IMR-90 (cell line): ENCODE data around the gene IZUMO2. TPM values are rescaled to one million over a fixed set of nuclear protein-coding genes. Genes with fewer than 3 reads are reported as not detected.
"Not testable (repeated sequence)": the region's sequence is repeated elsewhere in the genome, so short reads cannot be mapped to it uniquely, and the experiment has no call there.

Experiments used
- ATAC-seq: fragments of 200-7000 bp; cut with Tn5 transposase; 2 replicates; pipeline ENCODE4 v1.9.1; 2020; ENCODE audit warnings: low read depth, mild to moderate bottlenecking, moderate library complexity
- BruUV-seq: library from RNA; stranded (reverse); fragments of 400-500 nt; replicated peaks from 2 replicates; lab custom pipeline; 2021; lab: Mats Ljungman, UMichigan
- CTCF ChIA-PET: fragments of 300-600 bp; formaldehyde crosslinking; extraction: SDS; loops from one replicate; lab custom pipeline; 2021; ENCODE audit warnings: antibody characterized with exemption; lab: Yijun Ruan, JAX
- POLR2A ChIA-PET: fragments of 300-600 bp; sonication (Branson Sonifier 250); formaldehyde crosslinking; loops from one replicate; lab custom pipeline; 2022; ENCODE audit warnings: antibody characterized with exemption; ENCODE audit not compliant: unreplicated experiment; lab: Charles Lee
- DNase-seq: peaks from one replicate; pipeline ENCODE4 v3.0.0; 2013
- H2AFZ ChIP-seq: replicated peaks from 2 replicates; pipeline ENCODE3; 2013; ENCODE audit warnings: low read length, mild to moderate bottlenecking; ENCODE audit not compliant: poor library complexity
- H2AK5ac ChIP-seq: 2 replicates; pipeline ENCODE4 v1.6.1; 2013; ENCODE audit warnings: low read depth, low read length, inconsistent platforms
- H2AK9ac ChIP-seq: replicated peaks from 2 replicates; pipeline ENCODE3; 2013; ENCODE audit warnings: mild to moderate bottlenecking, low read depth, low read length, moderate library complexity; ENCODE audit not compliant: poor library complexity
- H2BK120ac ChIP-seq: 2 replicates; pipeline ENCODE4 v1.6.1; 2013; ENCODE audit warnings: low read depth, low read length, inconsistent platforms
- H2BK15ac ChIP-seq: 3 replicates; pipeline ENCODE4 v1.6.1; 2013; ENCODE audit warnings: low read depth, low read length, inconsistent platforms
- H2BK20ac ChIP-seq: 2 replicates; pipeline ENCODE4 v1.6.1; 2013; ENCODE audit warnings: low read depth, mild to moderate bottlenecking, inconsistent platforms, low read length, moderate library complexity
- H2BK5ac ChIP-seq: 2 replicates; pipeline ENCODE4 v1.6.1; 2013; ENCODE audit warnings: mild to moderate bottlenecking, low read depth, low read length, inconsistent platforms; ENCODE audit not compliant: poor library complexity, severe bottlenecking
- H3K14ac ChIP-seq: replicated peaks from 2 replicates; pipeline ENCODE4 v1.6.1; 2013; ENCODE audit warnings: low read depth, low read length, inconsistent platforms
- H3K18ac ChIP-seq: 2 replicates; pipeline ENCODE4 v1.6.1; 2013; ENCODE audit warnings: low read depth, low read length, control low read depth
- H3K23ac ChIP-seq: 2 replicates; pipeline ENCODE4 v1.6.1; 2013; ENCODE audit warnings: low read depth, low read length, inconsistent platforms
- H3K27ac ChIP-seq: 2 replicates; pipeline ENCODE4 v1.5.1; 2013; ENCODE audit warnings: mild to moderate bottlenecking, control low read depth, low read length; ENCODE audit not compliant: insufficient read depth
- H3K27me3 ChIP-seq: 2 replicates; pipeline ENCODE4 v1.6.1; 2013; ENCODE audit warnings: low read length; ENCODE audit not compliant: control insufficient read depth, insufficient read depth
- H3K36me3 ChIP-seq: 2 replicates; pipeline ENCODE4 v1.6.1; 2013; ENCODE audit warnings: low read length, mixed read lengths; ENCODE audit not compliant: control insufficient read depth, insufficient read depth
- H3K4ac ChIP-seq: 2 replicates; pipeline ENCODE4 v1.6.1; 2013; ENCODE audit warnings: low read depth, low read length, inconsistent platforms
- H3K4me1 ChIP-seq: 2 replicates; pipeline ENCODE4 v1.6.1; 2013; ENCODE audit warnings: low read length, mixed read lengths; ENCODE audit not compliant: control insufficient read depth, insufficient read depth
- H3K4me2 ChIP-seq: 2 replicates; pipeline ENCODE4 v1.6.1; 2013; ENCODE audit warnings: low read depth, mild to moderate bottlenecking, control low read depth, low read length, moderate library complexity
- H3K4me3 ChIP-seq: 2 replicates; pipeline ENCODE4 v1.5.1; 2013; ENCODE audit warnings: low read depth, mild to moderate bottlenecking, control low read depth, low read length, moderate library complexity; ENCODE audit not compliant: insufficient read depth
- H3K56ac ChIP-seq: 2 replicates; pipeline ENCODE4 v1.6.1; 2013; ENCODE audit warnings: low read length, inconsistent platforms; ENCODE audit not compliant: insufficient read depth; ENCODE audit errors: extremely low read depth
- H3K79me1 ChIP-seq, 2 experiments: 2 replicates each; pipeline ENCODE4 v1.6.1; 2013; ENCODE audit warnings: low read length in 2 of 2, inconsistent platforms in 1 of 2, low read depth in 1 of 2
- H3K9ac ChIP-seq: 2 replicates; pipeline ENCODE4 v1.6.1; 2013; ENCODE audit warnings: low read depth, low read length, control low read depth
- H3K9me1 ChIP-seq: 2 replicates; pipeline ENCODE4 v1.6.1; 2013; ENCODE audit warnings: low read length, inconsistent platforms; ENCODE audit not compliant: insufficient read depth
- H3K9me3 ChIP-seq: 2 replicates; pipeline ENCODE4 v1.6.1; 2013; ENCODE audit warnings: low read length; ENCODE audit not compliant: control insufficient read depth, insufficient read depth
- H4K20me1 ChIP-seq: 2 replicates; pipeline ENCODE4 v1.6.1; 2013; ENCODE audit warnings: low read length, inconsistent platforms; ENCODE audit not compliant: insufficient read depth
- H4K5ac ChIP-seq: 2 replicates; pipeline ENCODE4 v1.6.1; 2013; ENCODE audit warnings: mild to moderate bottlenecking, low read depth, low read length, control low read depth
- H4K8ac ChIP-seq, 2 experiments: 2 replicates each; pipeline ENCODE4 v1.6.1; 2013; ENCODE audit warnings: low read depth in 2 of 2, low read length in 2 of 2, control low read depth in 1 of 2, inconsistent platforms in 1 of 2
- H4K91ac ChIP-seq: 2 replicates; pipeline ENCODE4 v1.6.1; 2013; ENCODE audit warnings: low read depth, low read length, inconsistent platforms; ENCODE audit not compliant: insufficient read depth
- WGBS, 2 experiments: methylation state at CpG; one replicate each; pipeline versions ENCODE4 v1.1.5 to v1.1.7; 2013; ENCODE audit warnings: missing lambda C conversion rate in 2 of 2; ENCODE audit not compliant: insufficient read length in 1 of 2; ENCODE audit errors: extremely low coverage in 2 of 2; 5-methylcytosine and 5-hydroxymethylcytosine counted together
- dilution Hi-C: fragments of 300-500 bp; cut with HindIII; formaldehyde crosslinking; loops from one replicate; pipeline ENCODE4 v1.14.3; 2018; ENCODE audit warnings: low sequenced_read_pairs; ENCODE audit not compliant: unreplicated experiment
- in situ Hi-C: fragments of 300-500 bp; cut with MboI; formaldehyde crosslinking; loops from 3 replicates; pipeline ENCODE4 v1.14.3; 2019; ENCODE audit warnings: low sequenced_read_pairs, inconsistent platforms, mixed read lengths
- intact Hi-C: fragments of 100-400 bp; cut with micrococcal nuclease; formaldehyde crosslinking; loops from 2 replicates; pipeline ENCODE4 v1.10.0; 2022
- polyA plus RNA-seq, 3 experiments: library from polyadenylated mRNA; depleted of rRNA; stranded (reverse); fragments of >200 nt; gene quantifications; 2 replicates each; pipeline ENCODE4 v1.2.3, GENCODE V29; 2012; ENCODE audit warnings: low replicate concordance in 1 of 3
- total RNA-seq: library from RNA; depleted of rRNA; stranded (reverse); fragments of >200 nt; gene quantifications from 2 replicates; pipeline ENCODE4 v1.2.3, GENCODE V29; 2012; rRNA removed

The IZUMO2 gene
- total and polyA plus RNA-seq, 2 of the 4 experiments (the other 2 are of a cell fraction) = not detected

DNA sequence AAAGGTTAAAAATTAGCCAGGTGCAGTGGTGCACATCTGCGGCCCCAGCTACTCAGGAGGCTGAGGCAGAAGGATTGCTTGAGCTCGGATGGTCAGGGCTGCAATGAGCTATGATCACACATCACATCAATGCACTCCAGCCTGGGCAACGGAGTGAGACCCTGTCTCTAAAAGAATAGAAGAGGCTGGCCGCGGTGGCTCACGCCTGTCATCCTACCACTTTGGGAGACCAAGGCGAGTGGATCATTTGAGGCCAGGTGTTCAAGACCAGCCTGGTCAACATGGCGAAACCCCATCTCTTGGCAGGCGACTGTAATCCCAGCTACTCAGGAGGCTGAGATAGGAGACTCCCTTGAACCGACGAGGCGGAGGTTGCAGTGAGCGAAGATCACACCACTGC lies 59.7 kb downstream of the IZUMO2 start:
- in situ Hi-C loops, H3K14ac ChIP-seq, H2BK20ac ChIP-seq, H3K18ac ChIP-seq, H3K27me3 ChIP-seq, H2BK120ac ChIP-seq, H3K56ac ChIP-seq, dilution Hi-C loops, H4K8ac ChIP-seq, H3K36me3 ChIP-seq, H3K9me1 ChIP-seq, ATAC-seq, DNase-seq, H3K4me1 ChIP-seq, H3K4ac ChIP-seq, H4K91ac ChIP-seq, H3K4me2 ChIP-seq, H3K9me3 ChIP-seq, H2AFZ ChIP-seq, CTCF ChIA-PET, H2AK9ac ChIP-seq, POLR2A ChIA-PET, H4K5ac ChIP-seq, intact Hi-C loops, H3K27ac ChIP-seq, H3K23ac ChIP-seq, BruUV-seq, H3K9ac ChIP-seq, H2BK5ac ChIP-seq, H2BK15ac ChIP-seq, H3K79me1 ChIP-seq, H3K4me3 ChIP-seq, H4K20me1 ChIP-seq, H2AK5ac ChIP-seq: not testable (repeated sequence)
- no CpG with 5 or more reads among the region's 13 CpGs for WGBS, 2 experiments

Other genes starting within 250 kb of the IZUMO2 start
- 2.7 and 3.3 TPM in 2 replicates for gene ATF5, start 234.1 kb downstream of the IZUMO2 start, total RNA-seq
- 13.3 and 15.7 TPM in 2 replicates for gene ATF5, start 234.1 kb downstream of the IZUMO2 start, polyA plus RNA-seq (2012; rRNA removed)
- gene NUP62, start 233.8 kb downstream of the IZUMO2 start, total RNA-seq = 21.3 and 26.4 TPM in 2 replicates
- gene NUP62, start 233.8 kb downstream of the IZUMO2 start, polyA plus RNA-seq (2012; rRNA removed) = 29.7 and 32.4 TPM in 2 replicates
- not detected in 2 replicates for gene SIGLEC11, start 202.1 kb downstream of the IZUMO2 start, total RNA-seq
- not detected in 2 replicates for gene SIGLEC11, start 202.1 kb downstream of the IZUMO2 start, polyA plus RNA-seq (2012; rRNA removed)
- gene VRK3, start 137.9 kb downstream of the IZUMO2 start, total RNA-seq = 20.6 and 28.7 TPM in 2 replicates
- 27.9 and 35.8 TPM in 2 replicates for gene VRK3, start 137.9 kb downstream of the IZUMO2 start, polyA plus RNA-seq (2012; rRNA removed)
- 10.8 and 13.3 TPM in 2 replicates for gene ZNF473, start 137.3 kb downstream of the IZUMO2 start, total RNA-seq
- gene ZNF473, start 137.3 kb downstream of the IZUMO2 start, polyA plus RNA-seq (2012; rRNA removed) = 3.6 and 4.5 TPM in 2 replicates
- gene MYH14, start 40.3 kb upstream of the IZUMO2 start, total RNA-seq = not detected in 2 replicates
- not detected in 2 replicates for gene MYH14, start 40.3 kb upstream of the IZUMO2 start, polyA plus RNA-seq (2012; rRNA removed)
- gene KCNC3, start 166.1 kb upstream of the IZUMO2 start, total RNA-seq = not detected in 2 replicates
- gene KCNC3, start 166.1 kb upstream of the IZUMO2 start, polyA plus RNA-seq (2012; rRNA removed) = 0.07 and 0.13 TPM in 2 replicates
- gene NAPSA, start 202.4 kb upstream of the IZUMO2 start, total RNA-seq = not detected in 2 replicates
- gene NAPSA, start 202.4 kb upstream of the IZUMO2 start, polyA plus RNA-seq (2012; rRNA removed) = 0.24 and 0.39 TPM in 2 replicates
- 34.7 and 37.8 TPM in 2 replicates for gene NR1H2, start 213.2 kb upstream of the IZUMO2 start, total RNA-seq
- 48.4 and 51.5 TPM in 2 replicates for gene NR1H2, start 213.2 kb upstream of the IZUMO2 start, polyA plus RNA-seq (2012; rRNA removed)
- gene POLD1, start 221.1 kb upstream of the IZUMO2 start, total RNA-seq = 13.1 and 13.8 TPM in 2 replicates
- gene POLD1, start 221.1 kb upstream of the IZUMO2 start, polyA plus RNA-seq (2012; rRNA removed) = 28.9 and 40.2 TPM in 2 replicates